Neural crest cell (in vitro differentiated cells): ENCODE measurements around the gene SMAD2. TPM values are rescaled to one million over a fixed set of nuclear protein-coding genes. Genes with fewer than 3 reads are reported as not detected.

ENCODE experiments used
- DNase-seq: peaks from one replicate; pipeline ENCODE4 v3.0.0; 2021; ENCODE audit warnings: low read depth, mixed read lengths, low spot score
- H3K27ac Mint-ChIP-seq: one replicate; pipeline ENCODE4 v1.8.0; 2021; ENCODE audit warnings: mild to moderate bottlenecking, mixed read lengths; ENCODE audit not compliant: unreplicated experiment
- H3K27me3 Mint-ChIP-seq: 2 replicates; pipeline ENCODE4 v1.8.0; 2021; ENCODE audit warnings: low read depth, mild to moderate bottlenecking, mixed read lengths
- H3K36me3 Mint-ChIP-seq: 2 replicates; pipeline ENCODE4 v1.8.0; 2021; ENCODE audit warnings: low read depth, mild to moderate bottlenecking, mixed read lengths
- H3K4me1 Mint-ChIP-seq: 2 replicates; pipeline ENCODE4 v1.8.0; 2021; ENCODE audit warnings: mixed read lengths
- H3K4me3 Mint-ChIP-seq: one replicate; pipeline ENCODE4 v1.8.0; 2021; ENCODE audit warnings: mild to moderate bottlenecking, mixed read lengths
- H3K9me3 Mint-ChIP-seq: 2 replicates; pipeline ENCODE4 v1.8.0; 2021; ENCODE audit warnings: mixed read lengths
- CTCF ChIP-seq: fragments of 200-600 bp; sonication (generic); conservative IDR thresholded peaks from 2 replicates; pipeline ENCODE4 v1.5.0; 2021; ENCODE audit warnings: antibody characterized with exemption, mild to moderate bottlenecking
- total RNA-seq: library from RNA; stranded (reverse); gene quantifications from 2 replicates; pipeline ENCODE4 v1.2.1, GENCODE V29; 2021

Gene SMAD2
- total RNA-seq, 1 donor from 2014 or later = 117 TPM

DNA sequence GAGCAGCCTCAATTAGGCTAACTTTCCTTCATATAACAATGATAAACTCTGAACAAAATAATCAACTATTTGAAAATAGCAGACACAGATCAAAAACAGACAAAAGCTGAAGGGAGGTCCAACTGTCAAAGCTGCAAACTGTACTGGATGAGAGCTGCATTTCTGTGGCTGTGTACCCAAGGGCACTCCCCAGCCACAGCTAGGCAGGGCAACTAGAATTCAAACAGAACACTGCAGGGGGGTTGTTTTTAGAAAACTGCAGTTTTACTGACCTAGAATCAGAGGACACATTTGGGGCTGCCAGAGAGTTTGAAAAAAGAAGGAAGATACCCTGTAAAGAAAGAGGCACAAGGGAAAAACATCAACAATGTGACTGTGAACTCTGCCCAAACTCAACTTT, 56.8 kb downstream of the SMAD2 start:
- no peak for DNase-seq
- Mint-ChIP-seq H3K4me1 (peaks cover 17% of the 10 kb centered on the region), H3K27me3 (no peaks in the 10 kb centered on the region), H3K27ac (peak overlapping the region; percentile 45), H3K9me3 (no peaks in the 10 kb centered on the region), H3K4me3 (no peak overlapping the region), H3K36me3 (no peaks in the 10 kb centered on the region)
- TF ChIP-seq CTCF = no peak

GRCh38 chr18:47872426-47872825, 58.0 kb downstream of the SMAD2 start:
- Mint-ChIP-seq H3K4me3 (no peak overlapping the region), H3K4me1 (peaks cover 17% of the 10 kb centered on the region), H3K36me3 (peaks cover 4% of the 10 kb centered on the region), H3K27ac (no peak overlapping the region), H3K9me3 (no peaks in the 10 kb centered on the region), H3K27me3 (no peaks in the 10 kb centered on the region)
- no peak for DNase-seq
- no peak for TF ChIP-seq CTCF

DNA sequence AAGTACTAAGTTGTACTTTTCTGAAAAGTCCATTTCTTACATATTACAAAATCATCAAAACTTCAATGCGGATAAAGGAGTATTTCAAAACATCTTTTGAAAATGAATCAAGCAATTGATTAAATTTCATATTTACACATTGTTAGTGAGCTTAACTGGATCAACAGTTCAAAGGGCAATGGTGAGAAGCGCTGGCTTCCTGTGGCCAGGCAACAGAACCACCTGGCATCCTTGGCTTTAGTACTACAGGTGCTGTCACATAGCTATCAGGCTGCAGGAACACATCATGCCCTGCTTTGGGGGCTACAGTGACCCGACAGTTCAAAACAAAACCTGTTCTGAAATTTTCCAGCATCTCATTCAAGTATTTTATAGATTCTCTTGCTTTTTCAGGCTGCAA, 59.2 kb downstream of the SMAD2 start:
- no peak for DNase-seq
- H3K9me3 Mint-ChIP-seq = no peaks in the 10 kb centered on the region
- no peak overlapping the region for H3K4me3 Mint-ChIP-seq
- H3K27ac Mint-ChIP-seq = no peak overlapping the region
- H3K4me1 Mint-ChIP-seq = peaks cover 17% of the 10 kb centered on the region
- no peak for TF ChIP-seq CTCF
- peaks cover 7% of the 10 kb centered on the region for H3K36me3 Mint-ChIP-seq
- H3K27me3 Mint-ChIP-seq = no peaks in the 10 kb centered on the region

DNA sequence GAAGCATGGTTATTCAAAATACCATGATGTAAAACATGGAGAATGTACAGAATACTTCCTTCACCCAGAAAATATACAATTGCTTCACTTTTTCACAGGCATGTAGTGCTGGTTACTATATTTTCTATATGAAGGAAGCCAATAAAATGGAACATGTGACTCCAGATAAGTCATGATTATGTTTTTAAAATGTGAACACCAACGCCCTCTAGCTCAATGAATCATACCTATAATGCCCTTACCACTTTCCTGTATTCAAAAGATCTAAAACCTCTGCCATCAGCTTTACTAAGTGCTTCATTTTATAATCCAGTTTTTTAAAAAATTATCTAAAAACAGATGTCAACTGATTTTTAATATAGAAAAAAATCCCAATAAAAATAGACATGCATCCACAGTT, 59.9 kb downstream of the SMAD2 start:
- Mint-ChIP-seq H3K4me1 (peaks cover 17% of the 10 kb centered on the region), H3K27ac (no peak overlapping the region), H3K27me3 (no peaks in the 10 kb centered on the region), H3K36me3 (peaks cover 7% of the 10 kb centered on the region), H3K9me3 (no peaks in the 10 kb centered on the region), H3K4me3 (no peak overlapping the region)
- no peak for TF ChIP-seq CTCF
- DNase-seq = no peak

GRCh38 chr18:47868744-47869143, 61.7 kb downstream of the SMAD2 start:
- DNase-seq = no peak
- TF ChIP-seq CTCF = no peak
- Mint-ChIP-seq H3K4me1 (peaks cover 5% of the 10 kb centered on the region), H3K36me3 (peaks cover 10% of the 10 kb centered on the region), H3K27ac (no peak overlapping the region), H3K9me3 (no peaks in the 10 kb centered on the region), H3K4me3 (no peak overlapping the region), H3K27me3 (no peaks in the 10 kb centered on the region)

GRCh38 chr18:47865183-47865582, 65.3 kb downstream of the SMAD2 start:
- Mint-ChIP-seq H3K27me3 (no peaks in the 10 kb centered on the region), H3K4me3 (no peak overlapping the region), H3K9me3 (no peaks in the 10 kb centered on the region), H3K4me1 (no peaks in the 10 kb centered on the region), H3K27ac (no peak overlapping the region), H3K36me3 (peaks cover 27% of the 10 kb centered on the region)
- DNase-seq = no peak
- no peak for TF ChIP-seq CTCF
